Uterus (tissue), 2 donors: ENCODE data around the gene FAM227B.

Source experiments
- CTCF ChIP-seq, 4 experiments: fragments of 200-600 bp in 2 of 4; fragments of 450-650 bp in 2 of 4; sonication (generic) in 2 of 4; IDR thresholded peaks; one replicate each; pipeline ENCODE4 v1.5.1; 2016 to 2019; ENCODE audit warnings: antibody characterized with exemption in 4 of 4, mild to moderate bottlenecking in 2 of 4, moderate library complexity in 1 of 4
- POLR2A ChIP-seq, 2 donors: fragments of 450-650 bp; IDR thresholded peaks; one replicate each; pipeline ENCODE4 v1.6.1; 2016; ENCODE audit warnings: antibody characterized with exemption in 2 of 2, mild to moderate bottlenecking in 1 of 2, moderate library complexity in 1 of 2

DNA sequence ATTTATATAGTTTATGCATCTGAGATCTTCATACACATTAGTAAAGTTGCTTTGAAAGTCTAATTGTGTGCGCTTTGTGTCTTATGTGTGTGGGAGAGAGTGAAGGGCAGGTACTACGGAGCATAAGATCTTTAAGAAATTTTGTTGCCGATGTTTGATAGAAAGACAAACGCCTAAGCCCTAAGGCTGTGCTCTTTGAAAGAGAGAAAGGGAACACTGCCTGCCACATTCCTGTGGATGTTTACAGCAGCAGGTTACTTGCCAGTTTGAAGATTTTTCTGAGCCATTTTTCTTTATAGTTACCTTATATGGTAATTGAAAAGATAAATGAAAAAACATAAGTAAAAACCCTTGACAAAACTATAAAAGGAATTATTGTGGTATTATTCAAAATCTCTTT, 17.2 kb upstream of the FAM227B start:
- TF ChIP-seq CTCF (IDR thresholded peaks at IDR 0.05) (no peak), POLR2A (IDR thresholded peaks at IDR 0.05) (no peak)
